Fibroblast of mammary gland (primary cell): ENCODE measurements around the gene CTAG1A.
"Not testable (repeated sequence)": the region's sequence is repeated elsewhere in the genome, so short reads cannot be mapped to it uniquely, and the experiment has no call there.

Source experiments
- DNase-seq: peaks from one replicate; pipeline ENCODE4 v3.0.0-alpha.2; 2010; ENCODE audit warnings: low read depth
- H3K4me3 ChIP-seq: 2 replicates; pipeline ENCODE4 v1.5.1; 2011; ENCODE audit warnings: low read depth, mild to moderate bottlenecking, low read length, moderate library complexity; ENCODE audit not compliant: control insufficient read depth
- CTCF ChIP-seq: conservative IDR thresholded peaks from 2 replicates; pipeline ENCODE4 v1.5.1; 2011; ENCODE audit warnings: low read depth, low read length, inconsistent platforms; ENCODE audit not compliant: control insufficient read depth, insufficient read depth

CTAG1A gene

GRCh38 chrX:154584585-154585183 lies at the start of gene CTAG1A:
CTAG1A (plus strand) TSS chrX:154585133; CDS start chrX:154585207, 74 bp downstream.
- DNase-seq, H3K4me3 ChIP-seq: not testable (repeated sequence)

GRCh38 chrX:154535892-154536291 lies 49.0 kb upstream of the CTAG1A start:
- DNase-seq, result no peak
- no peak for TF ChIP-seq CTCF
- no peak overlapping the region for H3K4me3 ChIP-seq

- no peak for DNase-seq
- TF ChIP-seq CTCF, result no peak
- no peak overlapping the region for H3K4me3 ChIP-seq
These were observed 45.9 kb upstream of the CTAG1A start for GRCh38 chrX:154539077-154539476.

GRCh38 chrX:154540365-154540764 lies 44.6 kb upstream of the CTAG1A start:
- not testable (repeated sequence) for H3K4me3 ChIP-seq, DNase-seq

- H3K4me3 ChIP-seq, result no peak overlapping the region
- DNase-seq, result no peak
- no peak for TF ChIP-seq CTCF
These were observed 43.9 kb upstream of the CTAG1A start for GRCh38 chrX:154540897-154541535.

- no peak for TF ChIP-seq CTCF
- H3K4me3 ChIP-seq, result no peak overlapping the region
These were observed 43.4 kb upstream of the CTAG1A start for GRCh38 chrX:154541589-154541895.

GRCh38 chrX:154541896-154542722 lies 42.8 kb upstream of the CTAG1A start:
- H3K4me3 ChIP-seq, result no peak overlapping the region
- peak; percentile 93 for DNase-seq
- TF ChIP-seq CTCF, result no peak

More at GRCh38 chrX:154541589-154541895, 43.4 kb upstream of the CTAG1A start:
- DNase-seq, result no peak
